SJCRH30 (cell line): ENCODE data around the gene THRB. TPM values are rescaled to one million over a fixed set of nuclear protein-coding genes. Genes with fewer than 3 reads are reported as not detected.
"Not testable (repeated sequence)": the region's sequence is repeated elsewhere in the genome, so short reads cannot be mapped to it uniquely, and the experiment has no call there.

ENCODE experiments used
- DNase-seq, 2 experiments: peaks; one replicate each; pipeline ENCODE4 v3.0.0-alpha.2; 2015 to 2020
- H3K27ac ChIP-seq: fragments of 250-450 bp; sonication (Bioruptor Pico); 2 replicates; pipeline ENCODE4 v1.5.1; 2020; ENCODE audit warnings: mild to moderate bottlenecking, moderate library complexity
- H3K27me3 ChIP-seq: fragments of 250-450 bp; sonication (Bioruptor Pico); 2 replicates; pipeline ENCODE4 v1.5.1; 2020; ENCODE audit warnings: mild to moderate bottlenecking, moderate library complexity
- H3K36me3 ChIP-seq: fragments of 250-450 bp; sonication (Bioruptor Pico); 2 replicates; pipeline ENCODE4 v1.5.1; 2020; ENCODE audit warnings: mild to moderate bottlenecking, moderate library complexity
- H3K4me1 ChIP-seq: fragments of 250-450 bp; sonication (Bioruptor Pico); 2 replicates; pipeline ENCODE4 v1.5.1; 2020; ENCODE audit warnings: mild to moderate bottlenecking, moderate library complexity
- H3K4me3 ChIP-seq: fragments of 250-450 bp; sonication (Bioruptor Pico); 2 replicates; pipeline ENCODE4 v1.5.1; 2020; ENCODE audit warnings: mild to moderate bottlenecking, moderate library complexity
- H3K9me3 ChIP-seq: fragments of 250-450 bp; sonication (Bioruptor Pico); replicated peaks from 2 replicates; pipeline ENCODE4 v1.5.1; 2020; ENCODE audit warnings: mild to moderate bottlenecking, moderate library complexity
- total RNA-seq: library from RNA; depleted of rRNA; stranded (reverse); fragments of >200 nt; shearing (Covaris generic); gene quantifications from 2 replicates; pipeline ENCODE4 v1.2.3, GENCODE V29; 2014

Gene THRB
- total RNA-seq, 1 experiment from 2014 or later, result not detected

- no peaks in the 10 kb centered on the region for H3K36me3 ChIP-seq
- no peak overlapping the region for H3K4me3 ChIP-seq
- no peaks in the 10 kb centered on the region for H3K27me3 ChIP-seq
- no peaks in the 10 kb centered on the region for H3K4me1 ChIP-seq
- no peak for DNase-seq
- no peaks in the 10 kb centered on the region for H3K9me3 ChIP-seq
- H3K27ac ChIP-seq, result no peak overlapping the region
Observed at GRCh38 chr3:24433838-24434591, 60.6 kb downstream of the THRB start.

DNA sequence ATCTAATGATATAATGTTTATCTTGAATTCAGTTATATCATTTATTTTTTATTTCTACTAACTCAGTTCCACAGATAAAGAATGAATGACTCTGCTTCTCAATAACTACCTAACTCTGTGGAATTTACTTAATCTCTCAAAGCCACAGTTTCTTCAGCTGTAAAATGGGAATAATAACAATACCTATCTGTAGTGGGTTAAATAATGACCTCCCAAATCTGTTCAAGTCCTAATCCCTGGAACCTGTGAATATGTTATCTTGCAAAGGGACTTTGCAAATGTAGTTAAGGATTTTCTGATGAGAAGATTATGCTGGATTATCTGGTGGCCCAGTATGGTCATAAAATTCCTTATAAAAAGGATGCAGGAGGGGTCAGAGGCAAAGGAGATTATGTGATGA, 61.7 kb downstream of the THRB start:
- no peak overlapping the region for H3K27ac ChIP-seq
- DNase-seq, result no peak
- no peaks in the 10 kb centered on the region for H3K4me1 ChIP-seq

DNA sequence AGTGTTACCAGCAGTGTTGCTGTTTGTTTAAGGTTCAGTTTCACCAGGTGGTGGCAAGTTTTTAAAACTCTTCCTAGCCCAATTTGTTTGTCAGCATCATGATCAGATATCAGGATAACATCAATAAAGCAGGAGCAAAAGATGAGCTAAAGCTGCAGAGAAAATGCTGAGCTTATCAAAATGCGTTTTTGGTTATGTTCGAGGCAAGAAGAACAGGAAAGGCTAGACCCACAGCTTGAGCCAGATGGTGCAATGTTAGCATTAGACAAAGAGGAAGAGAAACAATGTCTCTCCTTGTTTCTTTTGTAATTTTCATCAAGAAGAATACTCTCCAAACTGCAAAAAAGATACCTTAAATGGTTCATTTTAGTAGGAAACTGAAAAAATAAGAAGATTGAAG, 66.2 kb downstream of the THRB start:
- 0 out of 2 replicates have a peak, but pooled peaks cover 2% of the 10 kb centered on the region for H3K27me3 ChIP-seq
- no peaks in the 10 kb centered on the region for H3K9me3 ChIP-seq
- H3K4me3 ChIP-seq, result no peak overlapping the region
- no peaks in the 10 kb centered on the region for H3K4me1 ChIP-seq
- no peak overlapping the region for H3K27ac ChIP-seq
- H3K36me3 ChIP-seq, result no peaks in the 10 kb centered on the region
- DNase-seq, result no peak

More for the DNA sequence above, 61.7 kb downstream of the THRB start:
- no peaks in the 10 kb centered on the region for H3K9me3 ChIP-seq
- no peak overlapping the region for H3K4me3 ChIP-seq
- H3K36me3 ChIP-seq, result no peaks in the 10 kb centered on the region
- no peaks in the 10 kb centered on the region for H3K27me3 ChIP-seq

DNA sequence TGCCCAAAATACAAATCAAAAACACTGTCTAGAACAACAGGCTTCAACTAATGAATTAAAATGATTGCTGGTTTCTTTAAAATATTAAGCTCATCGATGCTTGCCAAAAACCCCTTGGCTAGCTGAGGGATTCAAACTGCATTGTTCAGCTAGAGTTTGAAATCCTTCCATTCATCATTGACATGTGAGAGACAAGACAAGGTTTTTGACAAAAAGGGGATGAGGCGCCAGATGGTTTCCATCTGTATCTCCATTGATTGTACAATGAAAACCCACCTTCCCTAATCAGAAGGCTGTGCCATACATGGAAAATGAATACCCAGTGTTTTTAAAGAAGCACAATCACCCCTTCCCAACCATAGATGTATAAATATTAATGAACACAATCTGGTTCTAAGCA, 67.8 kb downstream of the THRB start:
- H3K36me3 ChIP-seq, result no peaks in the 10 kb centered on the region
- no peaks in the 10 kb centered on the region for H3K9me3 ChIP-seq
- no peak overlapping the region for H3K27ac ChIP-seq
- H3K4me1 ChIP-seq, result no peaks in the 10 kb centered on the region
- no peak for DNase-seq
- H3K27me3 ChIP-seq, result 0 out of 2 replicates have a peak, but pooled peaks cover 3% of the 10 kb centered on the region
- H3K4me3 ChIP-seq, result no peak overlapping the region

DNA sequence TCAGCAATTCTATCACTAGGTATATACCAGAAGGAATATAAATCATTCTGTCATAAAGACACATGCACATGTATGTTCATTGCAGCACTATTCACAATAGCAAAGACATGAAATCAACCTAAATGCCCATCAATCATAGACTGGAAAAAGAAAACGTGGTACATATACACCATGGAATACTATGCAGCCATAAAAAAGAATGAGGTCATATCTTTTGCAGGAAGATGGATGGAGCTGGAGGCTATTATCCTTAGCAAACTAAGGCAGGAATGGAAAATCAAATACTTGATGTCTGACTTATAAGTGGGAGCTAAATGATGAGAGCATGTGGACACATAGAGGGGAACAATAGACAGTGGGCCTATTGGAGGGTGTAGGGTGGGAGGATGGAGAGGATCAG, 73.8 kb downstream of the THRB start:
- H3K4me3 ChIP-seq, H3K9me3 ChIP-seq, H3K36me3 ChIP-seq, DNase-seq, H3K27ac ChIP-seq, H3K27me3 ChIP-seq, H3K4me1 ChIP-seq: not testable (repeated sequence)

DNA sequence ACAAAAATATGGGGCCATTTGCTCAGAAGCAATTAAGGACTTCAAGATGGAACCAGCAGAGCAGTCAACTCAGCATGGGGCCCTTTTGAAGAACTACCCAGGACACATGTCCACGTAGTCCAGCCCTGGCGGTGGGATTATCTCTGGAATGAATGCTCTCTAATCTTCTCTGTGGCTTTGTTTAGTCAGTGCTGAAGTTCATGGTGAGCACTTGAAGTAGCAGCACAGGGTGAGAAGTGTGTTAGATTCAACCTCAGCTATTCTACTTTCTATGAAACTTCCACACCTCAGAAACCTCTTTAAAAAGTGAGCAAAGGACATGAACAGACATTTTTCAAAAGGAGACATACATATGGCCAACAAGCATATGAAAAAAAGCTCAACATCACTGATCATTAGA, 74.4 kb downstream of the THRB start:
- Histone ChIP-seq H3K27me3 (0 out of 2 replicates have a peak, but pooled peaks cover 3% of the 10 kb centered on the region), H3K4me1 (no peaks in the 10 kb centered on the region), H3K9me3 (no peaks in the 10 kb centered on the region), H3K4me3 (no peak overlapping the region), H3K36me3 (no peaks in the 10 kb centered on the region), H3K27ac (no peak overlapping the region)
- DNase-seq, result no peak

DNA sequence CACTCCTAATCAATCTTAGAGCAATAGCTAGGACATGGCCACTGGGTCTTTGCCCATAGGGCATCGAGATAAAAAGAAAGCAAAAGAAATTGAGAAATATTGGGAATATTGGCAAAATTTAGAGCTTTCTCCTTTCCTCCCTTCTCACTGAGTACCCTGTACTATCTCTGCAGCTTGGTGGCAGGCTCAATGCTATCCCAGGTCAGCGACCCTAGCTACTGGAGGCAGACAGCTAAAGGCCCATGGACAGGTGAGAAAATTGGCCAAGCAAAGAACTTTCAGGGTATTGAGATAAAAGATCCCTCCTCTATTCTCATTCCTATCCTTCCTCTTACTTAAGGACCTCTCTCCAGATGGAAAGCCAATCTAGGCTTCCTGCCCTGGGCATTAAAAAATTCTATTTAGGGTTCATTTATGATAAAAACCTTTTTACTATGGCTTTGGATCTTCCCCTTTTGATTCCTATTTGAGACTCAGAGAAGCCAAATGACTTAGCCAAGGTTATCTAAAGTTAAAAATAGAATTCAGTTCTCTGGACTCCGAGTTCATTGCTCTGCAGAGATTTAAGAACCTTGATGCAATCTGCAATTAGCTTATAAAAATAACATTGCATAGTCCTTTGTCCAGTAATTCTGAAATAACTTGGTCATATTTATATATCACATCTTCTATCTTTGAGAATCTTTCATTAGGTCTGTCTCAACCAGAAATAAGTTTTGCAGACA, 75.4 kb downstream of the THRB start:
- no peak overlapping the region for H3K4me3 ChIP-seq
- no peaks in the 10 kb centered on the region for H3K4me1 ChIP-seq
- no peaks in the 10 kb centered on the region for H3K9me3 ChIP-seq
- H3K36me3 ChIP-seq, result no peaks in the 10 kb centered on the region
- H3K27me3 ChIP-seq, result 0 out of 2 replicates have a peak, but pooled peaks cover 3% of the 10 kb centered on the region
- H3K27ac ChIP-seq, result no peak overlapping the region
- DNase-seq, result no peak

DNA sequence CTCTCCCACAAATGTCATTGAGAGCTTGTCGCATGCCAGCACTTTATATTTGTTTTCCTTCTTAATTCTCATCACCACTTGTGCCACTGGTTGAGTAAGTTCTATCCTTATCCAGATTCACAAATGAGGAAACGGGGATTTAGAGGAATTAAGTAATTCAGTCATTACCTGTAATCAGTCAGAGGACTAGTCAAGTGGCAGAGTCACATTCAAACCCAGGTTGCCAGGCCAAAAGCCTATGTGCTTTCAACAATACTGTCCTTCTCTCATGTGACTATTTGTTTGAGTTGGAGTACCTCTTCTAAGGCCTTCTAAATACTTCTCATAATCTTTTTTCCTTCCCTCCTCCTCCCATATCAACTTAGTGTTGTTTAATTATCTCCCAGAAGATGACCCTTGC, 76.9 kb downstream of the THRB start:
- DNase-seq, result no peak

GRCh38 chr3:24416224-24416623, 78.4 kb downstream of the THRB start:
- no peaks in the 10 kb centered on the region for H3K4me1 ChIP-seq
- no peak overlapping the region for H3K27ac ChIP-seq
- DNase-seq, result peak in 1 of 2 experiments; percentile 9
- H3K36me3 ChIP-seq, result no peaks in the 10 kb centered on the region
- H3K4me3 ChIP-seq, result no peak overlapping the region
- no peaks in the 10 kb centered on the region for H3K27me3 ChIP-seq
- H3K9me3 ChIP-seq, result no peaks in the 10 kb centered on the region

More for the DNA sequence above, 76.9 kb downstream of the THRB start:
- no peak overlapping the region for H3K27ac ChIP-seq
- no peaks in the 10 kb centered on the region for H3K27me3 ChIP-seq
- no peaks in the 10 kb centered on the region for H3K4me1 ChIP-seq
- H3K4me3 ChIP-seq, result no peak overlapping the region
- H3K36me3 ChIP-seq, result no peaks in the 10 kb centered on the region
- no peaks in the 10 kb centered on the region for H3K9me3 ChIP-seq

DNA sequence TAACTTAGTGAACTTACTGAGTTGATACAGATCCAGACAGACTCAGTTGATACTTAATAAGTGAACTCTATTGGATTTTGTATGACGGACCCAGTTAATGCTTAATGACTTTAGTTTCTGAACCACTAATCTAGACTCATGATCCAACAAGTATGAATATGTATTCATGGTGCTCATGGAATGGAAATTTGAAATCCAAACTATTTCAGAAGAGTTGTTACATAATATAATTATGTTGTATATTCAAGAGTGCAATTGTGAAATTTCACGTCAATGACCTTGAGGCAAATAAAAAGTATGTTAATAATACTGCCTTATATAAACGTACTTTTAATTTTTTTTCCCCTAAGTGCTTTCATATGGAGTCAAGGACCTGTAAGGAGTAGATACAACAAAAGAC, 78.8 kb downstream of the THRB start:
- Histone ChIP-seq H3K27me3 (no peaks in the 10 kb centered on the region), H3K36me3 (no peaks in the 10 kb centered on the region), H3K4me3 (no peak overlapping the region), H3K9me3 (no peaks in the 10 kb centered on the region), H3K27ac (no peak overlapping the region), H3K4me1 (no peaks in the 10 kb centered on the region)
- DNase-seq, result no peak

DNA sequence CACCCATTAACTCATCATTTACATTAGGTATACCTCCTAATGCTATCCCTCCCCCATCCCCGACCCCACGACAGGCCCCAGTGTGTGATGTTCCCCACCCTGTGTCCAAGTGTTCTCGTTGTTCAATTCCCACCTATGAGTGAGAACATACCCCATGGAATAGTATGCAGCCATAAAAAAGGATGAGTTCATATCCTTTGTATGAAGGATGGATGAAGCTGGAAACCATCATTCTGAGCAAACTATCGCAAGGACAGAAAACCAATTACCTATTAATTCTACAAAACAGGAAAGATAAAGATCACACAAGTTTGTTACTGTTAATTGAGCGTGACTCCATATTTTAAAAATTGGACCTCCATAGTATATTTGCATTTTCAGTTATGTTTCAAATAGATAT, 81.0 kb downstream of the THRB start:
- not testable (repeated sequence) for H3K9me3 ChIP-seq, H3K27ac ChIP-seq, H3K4me3 ChIP-seq, H3K36me3 ChIP-seq, H3K27me3 ChIP-seq, DNase-seq, H3K4me1 ChIP-seq

GRCh38 chr3:24410860-24411259, 83.8 kb downstream of the THRB start:
- Histone ChIP-seq H3K4me1 (no peaks in the 10 kb centered on the region), H3K9me3 (no peaks in the 10 kb centered on the region), H3K27ac (no peak overlapping the region), H3K27me3 (no peaks in the 10 kb centered on the region), H3K36me3 (no peaks in the 10 kb centered on the region), H3K4me3 (no peak overlapping the region)
- DNase-seq, result no peak

DNA sequence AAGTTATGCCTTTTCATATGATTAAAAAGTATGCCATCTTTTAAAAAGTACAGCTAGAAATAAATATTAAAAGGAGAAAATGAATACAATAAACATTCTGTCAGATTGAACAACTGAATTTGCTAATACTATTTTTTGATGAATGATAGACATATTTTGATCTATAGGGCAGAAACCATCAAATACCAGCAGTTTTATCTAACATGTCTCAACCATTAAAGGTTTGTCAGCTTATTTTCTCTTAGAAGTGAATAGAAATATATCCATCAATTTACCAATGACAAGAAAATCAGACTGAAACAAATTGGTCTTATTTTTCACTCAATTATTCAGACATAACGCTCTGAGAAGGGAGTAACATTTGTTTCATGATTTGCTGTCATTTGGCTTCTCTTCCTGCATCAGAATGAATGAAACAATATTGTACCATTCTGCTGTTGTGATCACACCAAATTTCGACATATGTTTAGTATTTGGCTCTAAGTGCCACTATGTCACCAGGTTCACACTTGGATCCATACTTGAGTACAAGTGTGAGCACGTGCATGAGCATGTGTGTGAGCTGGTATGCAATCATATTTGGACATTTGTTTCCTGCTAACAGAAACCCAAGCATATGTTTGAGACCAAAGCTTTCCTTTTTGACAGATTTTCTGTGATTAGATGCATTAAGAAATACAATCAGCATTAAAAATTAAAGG, 86.5 kb downstream of the THRB start:
- H3K27ac ChIP-seq, result no peak overlapping the region
- H3K27me3 ChIP-seq, result no peaks in the 10 kb centered on the region
- H3K4me3 ChIP-seq, result no peak overlapping the region
- H3K36me3 ChIP-seq, result no peaks in the 10 kb centered on the region
- H3K9me3 ChIP-seq, result no peaks in the 10 kb centered on the region
- no peak for DNase-seq
- H3K4me1 ChIP-seq, result no peaks in the 10 kb centered on the region

DNA sequence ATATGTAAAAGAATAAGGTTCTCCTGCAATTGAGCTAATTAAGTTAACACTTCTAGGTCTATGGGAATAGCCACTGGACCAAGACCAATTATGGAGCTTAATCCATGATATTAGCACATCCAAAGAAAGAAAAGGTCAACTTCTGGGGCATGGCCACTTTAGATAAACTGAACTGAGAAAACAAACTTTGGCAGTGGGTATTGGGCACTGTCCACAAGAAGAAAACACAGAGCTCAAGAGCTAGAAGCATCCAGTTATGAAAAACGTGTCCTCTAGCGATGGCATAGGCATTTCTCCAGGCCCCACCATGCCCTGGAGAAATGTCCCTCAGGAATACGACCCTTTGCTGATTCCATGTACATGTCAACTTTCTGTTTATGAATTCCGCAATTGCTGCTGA, 87.8 kb downstream of the THRB start:
- Histone ChIP-seq H3K4me1 (no peaks in the 10 kb centered on the region), H3K27me3 (no peaks in the 10 kb centered on the region), H3K9me3 (no peaks in the 10 kb centered on the region), H3K4me3 (no peak overlapping the region), H3K36me3 (no peaks in the 10 kb centered on the region), H3K27ac (no peak overlapping the region)
- DNase-seq, result no peak

- Histone ChIP-seq H3K27ac (no peak overlapping the region), H3K4me1 (no peaks in the 10 kb centered on the region), H3K9me3 (no peaks in the 10 kb centered on the region), H3K36me3 (no peaks in the 10 kb centered on the region), H3K27me3 (no peaks in the 10 kb centered on the region), H3K4me3 (no peak overlapping the region)
- no peak for DNase-seq
Observed at GRCh38 chr3:24405057-24405456, 89.6 kb downstream of the THRB start.
